ENCODE data around the gene TCP10L. TPM values are rescaled to one million over a fixed set of nuclear protein-coding genes. Genes with fewer than 3 reads are reported as not detected.

TCP10L gene
- total and polyA plus RNA-seq, 2 of the 13 experiments (the other 11 are each of a cell fraction or from before 2014, with no cell fraction given): 0.90 to 2.4 TPM

- peak; percentile 100 for TF ChIP-seq PAXIP1 (CRISPR knock-in tag; conservative IDR thresholded peaks at IDR 0.05)
- no peak for TF ChIP-seq FOXM1 (CRISPR knock-in tag; IDR thresholded peaks at IDR 0.05)
- TF ChIP-seq EP300 (IDR thresholded peaks at IDR 0.05; ENCODE audit: low read depth in 2 of 2, low read length in 2 of 2): peak; percentile 71 to 97; a peak in 3 of 4 replicates
- peak; percentile 95 for TF ChIP-seq EP300 (CRISPR knock-in tag; IDR thresholded peaks at IDR 0.05; ENCODE audit: borderline replicate concordance)
- TF ChIP-seq MXD1 (CRISPR knock-in tag; IDR thresholded peaks at IDR 0.05): no peak
- TF ChIP-seq THAP7 (CRISPR knock-in tag; IDR thresholded peaks at IDR 0.05): peak; percentile 82; the same call in 1 of the 2 replicates
- TF ChIP-seq ZNF503 (CRISPR knock-in tag; IDR thresholded peaks at IDR 0.05): peak; percentile 98
- TF ChIP-seq SRSF4 (IDR thresholded peaks at IDR 0.05; ENCODE audit: low read depth, low read length, poor library complexity, severe bottlenecking): no peak
- peak; percentile 95 for TF ChIP-seq HNF1B (CRISPR knock-in tag; IDR thresholded peaks at IDR 0.05)
- no peak for TF ChIP-seq SNAPC2 (CRISPR knock-in tag; IDR thresholded peaks at IDR 0.05)
- TF ChIP-seq MIER3 (CRISPR knock-in tag; IDR thresholded peaks at IDR 0.05; ENCODE audit: borderline replicate concordance): peak; percentile 89; the same call in 1 of the 2 replicates
- peak; percentile 100 for TF ChIP-seq HNF4A (CRISPR knock-in tag; IDR thresholded peaks at IDR 0.05)
- TF ChIP-seq ZNF451 (CRISPR knock-in tag; IDR thresholded peaks at IDR 0.05): no peak; the same call in 1 of the 2 replicates
- TF ChIP-seq NKX3-1 (CRISPR knock-in tag; IDR thresholded peaks at IDR 0.05): peak; percentile 41; the same call in 1 of the 2 replicates
- TF ChIP-seq RAD51 (IDR thresholded peaks at IDR 0.05; ENCODE audit: borderline replicate concordance): no peak
- no peak for TF ChIP-seq NFE2L1 (CRISPR knock-in tag; IDR thresholded peaks at IDR 0.05; ENCODE audit: borderline replicate concordance)
- peak; percentile 94 for TF ChIP-seq SKIL (CRISPR knock-in tag; IDR thresholded peaks at IDR 0.05; ENCODE audit: borderline replicate concordance)
- no peak for TF ChIP-seq ZSCAN21 (CRISPR knock-in tag; IDR thresholded peaks at IDR 0.05; ENCODE audit: borderline replicate concordance)
- TF ChIP-seq BHLHE40 (IDR thresholded peaks at IDR 0.05; ENCODE audit: low read length): no peak
Observed at GRCh38 chr21:32592929-32593502, 7.7 kb upstream of the TCP10L start (continued).

Measured in HepG2 (cell line).